DMS53 (cell line): ENCODE data around the gene ANXA3.
"Not testable (repeated sequence)": the region's sequence is repeated elsewhere in the genome, so short reads cannot be mapped to it uniquely, and the experiment has no call there.

Experiments used
- DNase-seq: peaks from one replicate; lab custom pipeline; 2025; lab: John Stamatoyannopoulos, UW

ANXA3 gene

GRCh38 chr4:78571804-78572203 is 20.2 kb downstream of the ANXA3 start:
- no peak for DNase-seq

GRCh38 chr4:78578674-78579425 is 27.3 kb downstream of the ANXA3 start:
- DNase-seq, result no peak

GRCh38 chr4:78581618-78582017 is 30.0 kb downstream of the ANXA3 start:
- DNase-seq, result no peak

- no peak for DNase-seq
Measured at GRCh38 chr4:78584863-78585547, 33.4 kb downstream of the ANXA3 start.

GRCh38 chr4:78585633-78586032 is 34.1 kb downstream of the ANXA3 start:
- no peak for DNase-seq

GRCh38 chr4:78588894-78589545 is 37.5 kb downstream of the ANXA3 start:
- no peak for DNase-seq

- DNase-seq, result no peak
Measured at GRCh38 chr4:78591404-78591803, 39.8 kb downstream of the ANXA3 start.

- peak; percentile 27 for DNase-seq
Measured at GRCh38 chr4:78592088-78592783, 40.7 kb downstream of the ANXA3 start.

- peak; percentile 28 for DNase-seq
Measured at GRCh38 chr4:78596111-78596742, 44.7 kb downstream of the ANXA3 start.

GRCh38 chr4:78598431-78598830 is 46.9 kb downstream of the ANXA3 start:
- DNase-seq, result not testable (repeated sequence)

- no peak for DNase-seq
Measured at GRCh38 chr4:78599147-78599546, 47.6 kb downstream of the ANXA3 start.

GRCh38 chr4:78599931-78600375 is 48.4 kb downstream of the ANXA3 start:
- DNase-seq, result no peak

GRCh38 chr4:78601013-78601412 is 49.4 kb downstream of the ANXA3 start:
- no peak for DNase-seq

- no peak for DNase-seq
Measured at GRCh38 chr4:78602334-78602733, 50.8 kb downstream of the ANXA3 start.

- DNase-seq, result no peak
Measured at GRCh38 chr4:78603384-78603783, 51.8 kb downstream of the ANXA3 start.

GRCh38 chr4:78604988-78605387 is 53.4 kb downstream of the ANXA3 start:
- no peak for DNase-seq

- no peak for DNase-seq
Measured at GRCh38 chr4:78606035-78606434, 54.5 kb downstream of the ANXA3 start.

- no peak for DNase-seq
Measured at GRCh38 chr4:78606530-78607095, 55.0 kb downstream of the ANXA3 start.

GRCh38 chr4:78608684-78609083 is 57.1 kb downstream of the ANXA3 start:
- DNase-seq, result no peak

GRCh38 chr4:78609580-78609979 is 58.0 kb downstream of the ANXA3 start:
- no peak for DNase-seq

- peak; percentile 27 for DNase-seq
Measured at GRCh38 chr4:78610546-78611214, 59.1 kb downstream of the ANXA3 start.
